ENCODE measurements around the gene NFATC4.

GRCh38 chr14:24422261-24422660 is 54.3 kb downstream of the NFATC4 start:
- TF ChIP-seq, protein P1, sequence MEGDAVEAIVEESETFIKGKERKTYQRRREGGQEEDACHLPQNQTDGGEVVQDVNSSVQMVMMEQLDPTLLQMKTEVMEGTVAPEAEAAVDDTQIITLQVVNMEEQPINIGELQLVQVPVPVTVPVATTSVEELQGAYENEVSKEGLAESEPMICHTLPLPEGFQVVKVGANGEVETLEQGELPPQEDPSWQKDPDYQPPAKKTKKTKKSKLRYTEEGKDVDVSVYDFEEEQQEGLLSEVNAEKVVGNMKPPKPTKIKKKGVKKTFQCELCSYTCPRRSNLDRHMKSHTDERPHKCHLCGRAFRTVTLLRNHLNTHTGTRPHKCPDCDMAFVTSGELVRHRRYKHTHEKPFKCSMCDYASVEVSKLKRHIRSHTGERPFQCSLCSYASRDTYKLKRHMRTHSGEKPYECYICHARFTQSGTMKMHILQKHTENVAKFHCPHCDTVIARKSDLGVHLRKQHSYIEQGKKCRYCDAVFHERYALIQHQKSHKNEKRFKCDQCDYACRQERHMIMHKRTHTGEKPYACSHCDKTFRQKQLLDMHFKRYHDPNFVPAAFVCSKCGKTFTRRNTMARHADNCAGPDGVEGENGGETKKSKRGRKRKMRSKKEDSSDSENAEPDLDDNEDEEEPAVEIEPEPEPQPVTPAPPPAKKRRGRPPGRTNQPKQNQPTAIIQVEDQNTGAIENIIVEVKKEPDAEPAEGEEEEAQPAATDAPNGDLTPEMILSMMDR (conservative IDR thresholded peaks at IDR 0.05; ENCODE audit: low read depth, low read length): no peak
- TF ChIP-seq EZH2 (IDR thresholded peaks at IDR 0.05; ENCODE audit: low read length, unreplicated experiment): no peak
